IMR-90 (cell line): ENCODE measurements around the gene MEN1. TPM values are rescaled to one million over a fixed set of nuclear protein-coding genes. Genes with fewer than 3 reads are reported as not detected.

Source experiments
- ATAC-seq: fragments of 200-7000 bp; cut with Tn5 transposase; 2 replicates; pipeline ENCODE4 v1.9.1; 2020; ENCODE audit warnings: low read depth, mild to moderate bottlenecking, moderate library complexity
- BruUV-seq: library from RNA; stranded (reverse); fragments of 400-500 nt; replicated peaks from 2 replicates; lab custom pipeline; 2021; lab: Mats Ljungman, UMichigan
- CTCF ChIA-PET: fragments of 300-600 bp; formaldehyde crosslinking; extraction: SDS; loops from one replicate; lab custom pipeline; 2021; ENCODE audit warnings: antibody characterized with exemption; lab: Yijun Ruan, JAX
- POLR2A ChIA-PET: fragments of 300-600 bp; sonication (Branson Sonifier 250); formaldehyde crosslinking; loops from one replicate; lab custom pipeline; 2022; ENCODE audit warnings: antibody characterized with exemption; ENCODE audit not compliant: unreplicated experiment; lab: Charles Lee
- DNase-seq: peaks from one replicate; pipeline ENCODE4 v3.0.0; 2013
- H2AFZ ChIP-seq: replicated peaks from 2 replicates; pipeline ENCODE3; 2013; ENCODE audit warnings: low read length, mild to moderate bottlenecking; ENCODE audit not compliant: poor library complexity
- H2AK5ac ChIP-seq: 2 replicates; pipeline ENCODE4 v1.6.1; 2013; ENCODE audit warnings: low read depth, low read length, inconsistent platforms
- H2AK9ac ChIP-seq: replicated peaks from 2 replicates; pipeline ENCODE3; 2013; ENCODE audit warnings: mild to moderate bottlenecking, low read depth, low read length, moderate library complexity; ENCODE audit not compliant: poor library complexity
- H2BK120ac ChIP-seq: 2 replicates; pipeline ENCODE4 v1.6.1; 2013; ENCODE audit warnings: low read depth, low read length, inconsistent platforms
- H2BK15ac ChIP-seq: 3 replicates; pipeline ENCODE4 v1.6.1; 2013; ENCODE audit warnings: low read depth, low read length, inconsistent platforms
- H2BK20ac ChIP-seq: 2 replicates; pipeline ENCODE4 v1.6.1; 2013; ENCODE audit warnings: low read depth, mild to moderate bottlenecking, inconsistent platforms, low read length, moderate library complexity
- H2BK5ac ChIP-seq: 2 replicates; pipeline ENCODE4 v1.6.1; 2013; ENCODE audit warnings: mild to moderate bottlenecking, low read depth, low read length, inconsistent platforms; ENCODE audit not compliant: poor library complexity, severe bottlenecking
- H3K14ac ChIP-seq: replicated peaks from 2 replicates; pipeline ENCODE4 v1.6.1; 2013; ENCODE audit warnings: low read depth, low read length, inconsistent platforms
- H3K18ac ChIP-seq: 2 replicates; pipeline ENCODE4 v1.6.1; 2013; ENCODE audit warnings: low read depth, low read length, control low read depth
- H3K23ac ChIP-seq: 2 replicates; pipeline ENCODE4 v1.6.1; 2013; ENCODE audit warnings: low read depth, low read length, inconsistent platforms
- H3K27ac ChIP-seq: 2 replicates; pipeline ENCODE4 v1.5.1; 2013; ENCODE audit warnings: mild to moderate bottlenecking, control low read depth, low read length; ENCODE audit not compliant: insufficient read depth
- H3K27me3 ChIP-seq: 2 replicates; pipeline ENCODE4 v1.6.1; 2013; ENCODE audit warnings: low read length; ENCODE audit not compliant: control insufficient read depth, insufficient read depth
- H3K36me3 ChIP-seq: 2 replicates; pipeline ENCODE4 v1.6.1; 2013; ENCODE audit warnings: low read length, mixed read lengths; ENCODE audit not compliant: control insufficient read depth, insufficient read depth
- H3K4ac ChIP-seq: 2 replicates; pipeline ENCODE4 v1.6.1; 2013; ENCODE audit warnings: low read depth, low read length, inconsistent platforms
- H3K4me1 ChIP-seq: 2 replicates; pipeline ENCODE4 v1.6.1; 2013; ENCODE audit warnings: low read length, mixed read lengths; ENCODE audit not compliant: control insufficient read depth, insufficient read depth
- H3K4me2 ChIP-seq: 2 replicates; pipeline ENCODE4 v1.6.1; 2013; ENCODE audit warnings: low read depth, mild to moderate bottlenecking, control low read depth, low read length, moderate library complexity
- H3K4me3 ChIP-seq: 2 replicates; pipeline ENCODE4 v1.5.1; 2013; ENCODE audit warnings: low read depth, mild to moderate bottlenecking, control low read depth, low read length, moderate library complexity; ENCODE audit not compliant: insufficient read depth
- H3K56ac ChIP-seq: 2 replicates; pipeline ENCODE4 v1.6.1; 2013; ENCODE audit warnings: low read length, inconsistent platforms; ENCODE audit not compliant: insufficient read depth; ENCODE audit errors: extremely low read depth
- H3K79me1 ChIP-seq, 2 experiments: 2 replicates each; pipeline ENCODE4 v1.6.1; 2013; ENCODE audit warnings: low read length in 2 of 2, inconsistent platforms in 1 of 2, low read depth in 1 of 2
- H3K9ac ChIP-seq: 2 replicates; pipeline ENCODE4 v1.6.1; 2013; ENCODE audit warnings: low read depth, low read length, control low read depth
- H3K9me1 ChIP-seq: 2 replicates; pipeline ENCODE4 v1.6.1; 2013; ENCODE audit warnings: low read length, inconsistent platforms; ENCODE audit not compliant: insufficient read depth
- H3K9me3 ChIP-seq: 2 replicates; pipeline ENCODE4 v1.6.1; 2013; ENCODE audit warnings: low read length; ENCODE audit not compliant: control insufficient read depth, insufficient read depth
- H4K20me1 ChIP-seq: 2 replicates; pipeline ENCODE4 v1.6.1; 2013; ENCODE audit warnings: low read length, inconsistent platforms; ENCODE audit not compliant: insufficient read depth
- H4K5ac ChIP-seq: 2 replicates; pipeline ENCODE4 v1.6.1; 2013; ENCODE audit warnings: mild to moderate bottlenecking, low read depth, low read length, control low read depth
- H4K8ac ChIP-seq, 2 experiments: 2 replicates each; pipeline ENCODE4 v1.6.1; 2013; ENCODE audit warnings: low read depth in 2 of 2, low read length in 2 of 2, control low read depth in 1 of 2, inconsistent platforms in 1 of 2
- H4K91ac ChIP-seq: 2 replicates; pipeline ENCODE4 v1.6.1; 2013; ENCODE audit warnings: low read depth, low read length, inconsistent platforms; ENCODE audit not compliant: insufficient read depth
- CEBPB ChIP-seq: IDR thresholded peaks from 2 replicates; pipeline ENCODE4 v1.6.1; 2012; ENCODE audit warnings: low read depth, low read length, improper control_type of control experiment
- CHD1 ChIP-seq: IDR thresholded peaks from 2 replicates; pipeline ENCODE4 v1.6.1; 2012; ENCODE audit warnings: low read depth, low read length, improper control_type of control experiment
- CTCF ChIP-seq: conservative IDR thresholded peaks from 2 replicates; pipeline ENCODE4 v1.5.1; 2012; ENCODE audit warnings: mild to moderate bottlenecking, low read depth, low read length, improper control_type of control experiment
- MAZ ChIP-seq: IDR thresholded peaks from 2 replicates; pipeline ENCODE4 v1.6.1; 2012; ENCODE audit warnings: low read depth, mild to moderate bottlenecking, low read length, improper control_type of control experiment, moderate library complexity, borderline replicate concordance
- POLR2A ChIP-seq: IDR thresholded peaks from 2 replicates; pipeline ENCODE4 v1.6.1; 2012; ENCODE audit warnings: mild to moderate bottlenecking, low read depth, low read length
- RCOR1 ChIP-seq: IDR thresholded peaks from 2 replicates; pipeline ENCODE4 v1.6.1; 2012; ENCODE audit warnings: mild to moderate bottlenecking, low read length, improper control_type of control experiment; ENCODE audit not compliant: insufficient replicate concordance
- RFX5 ChIP-seq: IDR thresholded peaks from 2 replicates; pipeline ENCODE4 v1.8.0; 2012; ENCODE audit warnings: low read depth, mild to moderate bottlenecking, low read length, moderate library complexity
- SMC3 ChIP-seq: fragments of 150-350 bp; IDR thresholded peaks from 2 replicates; pipeline ENCODE4 v1.6.1; 2016; ENCODE audit warnings: low read depth, mild to moderate bottlenecking, antibody characterized with exemption, low read length, moderate library complexity
- USF2 ChIP-seq: fragments of 150-350 bp; IDR thresholded peaks from 2 replicates; pipeline ENCODE4 v1.6.1; 2017; ENCODE audit warnings: mild to moderate bottlenecking, antibody characterized with exemption, low read length, low read depth
- WGBS, 2 experiments: methylation state at CpG; one replicate each; pipeline versions ENCODE4 v1.1.5 to v1.1.7; 2013; ENCODE audit warnings: missing lambda C conversion rate in 2 of 2; ENCODE audit not compliant: insufficient read length in 1 of 2; ENCODE audit errors: extremely low coverage in 2 of 2; 5-methylcytosine and 5-hydroxymethylcytosine counted together
- dilution Hi-C: fragments of 300-500 bp; cut with HindIII; formaldehyde crosslinking; loops from one replicate; pipeline ENCODE4 v1.14.3; 2018; ENCODE audit warnings: low sequenced_read_pairs; ENCODE audit not compliant: unreplicated experiment
- in situ Hi-C: fragments of 300-500 bp; cut with MboI; formaldehyde crosslinking; loops from 3 replicates; pipeline ENCODE4 v1.14.3; 2019; ENCODE audit warnings: low sequenced_read_pairs, inconsistent platforms, mixed read lengths
- intact Hi-C: fragments of 100-400 bp; cut with micrococcal nuclease; formaldehyde crosslinking; loops from 2 replicates; pipeline ENCODE4 v1.10.0; 2022
- polyA plus RNA-seq, 3 experiments: library from polyadenylated mRNA; depleted of rRNA; stranded (reverse); fragments of >200 nt; gene quantifications; 2 replicates each; pipeline ENCODE4 v1.2.3, GENCODE V29; 2012; ENCODE audit warnings: low replicate concordance in 1 of 3
- total RNA-seq: library from RNA; depleted of rRNA; stranded (reverse); fragments of >200 nt; gene quantifications from 2 replicates; pipeline ENCODE4 v1.2.3, GENCODE V29; 2012

The MEN1 gene
- total and polyA plus RNA-seq, 2 of the 4 experiments (the other 2 are of a cell fraction): 8.8 to 35.7 TPM

- H3K4me1 ChIP-seq: peaks cover 44% of the 10 kb centered on the region
- DNase-seq: no peak
Measured at GRCh38 chr11:64859542-64860414, 49.4 kb upstream of the MEN1 start.

More at GRCh38 chr11:64859542-64860414, 49.4 kb upstream of the MEN1 start:
- Histone ChIP-seq H3K36me3 (peaks cover 37% of the 10 kb centered on the region), H3K4me3 (no peak overlapping the region), H3K18ac (no peak overlapping the region), H2AK9ac (peak overlapping the region; percentile 71), H3K56ac (no peak overlapping the region), H3K9ac (no peak overlapping the region), H2AFZ (no peak overlapping the region), H2BK20ac (no peak overlapping the region), H3K79me1 (peaks cover 24 to 81% of the 10 kb centered on the region in 2 experiments), H3K9me3 (no peaks in the 10 kb centered on the region), H2BK5ac (no peak overlapping the region), H3K14ac (no peak overlapping the region), H2AK5ac (peak overlapping the region; percentile 29), H4K20me1 (peaks cover 26% of the 10 kb centered on the region), H2BK120ac (no peak overlapping the region), H4K91ac (no peak overlapping the region), H3K27me3 (no peaks in the 10 kb centered on the region), H3K9me1 (peaks cover 27% of the 10 kb centered on the region), H3K23ac (no peak overlapping the region), H4K5ac (no peak overlapping the region), H3K4me2 (no peak overlapping the region), H3K27ac (no peak overlapping the region), H2BK15ac (no peak overlapping the region), H3K4ac (no peak overlapping the region), H4K8ac (no peak overlapping the region)
- in situ Hi-C loops (no loop called here), dilution Hi-C loops (no loop called here), intact Hi-C loops (no loop called here)
- CTCF ChIA-PET: interaction anchor here (0.7 kb wide), 1 partner anchor 15 kb away, joined by 3 read pairs; no protein-coding TSS in a partner anchor
- 93% methylated on average over 11 of the region's 33 CpGs; no CpG with 5 or more reads in 1 of the 2 experiments for WGBS, 2 experiments
- no peak for ATAC-seq
- no peak for TF ChIP-seq POLR2A
- TF ChIP-seq MAZ: no peak
- no peak for TF ChIP-seq CTCF
- TF ChIP-seq SMC3: no peak
- TF ChIP-seq CHD1: no peak
- no peak for TF ChIP-seq RCOR1
- TF ChIP-seq RFX5: no peak
- TF ChIP-seq USF2: no peak
- no peak for TF ChIP-seq CEBPB
- BruUV-seq: no TSS peak
- POLR2A ChIA-PET: no interaction called here
